ENCODE data around the gene GPR15.
A peak's percentile ranks its signal among the peaks of the same experiment; 100 is the strongest.

GPR15 gene

DNA sequence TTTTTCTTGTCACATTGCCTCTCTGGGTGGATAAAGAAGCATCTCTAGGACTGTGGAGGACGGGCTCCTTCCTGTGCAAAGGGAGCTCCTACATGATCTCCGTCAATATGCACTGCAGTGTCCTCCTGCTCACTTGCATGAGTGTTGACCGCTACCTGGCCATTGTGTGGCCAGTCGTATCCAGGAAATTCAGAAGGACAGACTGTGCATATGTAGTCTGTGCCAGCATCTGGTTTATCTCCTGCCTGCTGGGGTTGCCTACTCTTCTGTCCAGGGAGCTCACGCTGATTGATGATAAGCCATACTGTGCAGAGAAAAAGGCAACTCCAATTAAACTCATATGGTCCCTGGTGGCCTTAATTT, 478 bp downstream of the GPR15 start:
- Histone ChIP-seq H3K27me3 (ENCODE audit: control insufficient read depth, low read length) (no peaks in the 10 kb centered on the region), H3K4me1 (ENCODE audit: control insufficient read depth, low read length) (peaks cover 72% of the 10 kb centered on the region), H3K9me3 (ENCODE audit: control insufficient read depth, insufficient read depth, low read length) (no peaks in the 10 kb centered on the region), H3K4me3 (ENCODE audit: low read length) (peak overlapping the region; percentile 58), H3K27ac (ENCODE audit: low read depth, low read length) (peak overlapping the region; percentile 62), H3F3A (ENCODE audit: control insufficient read depth, insufficient read depth) (peaks cover 23% of the 10 kb centered on the region), H3K79me2 (ENCODE audit: control insufficient read depth, low read length) (no peaks in the 10 kb centered on the region), H3K9me2 (replicated peaks; ENCODE audit: control insufficient read depth, low read length) (no peaks in the 10 kb centered on the region), H4K20me1 (ENCODE audit: control insufficient read depth, insufficient read depth, low read depth, low read length) (no peaks in the 10 kb centered on the region), H3K36me3 (ENCODE audit: control insufficient read depth, low read length) (no peaks in the 10 kb centered on the region), H3K4me2 (ENCODE audit: low read length) (peak overlapping the region; percentile 66)
- no peak for TF ChIP-seq CTCF (IDR thresholded peaks at IDR 0.05; ENCODE audit: low read depth, low read length, poor library complexity, severe bottlenecking)
- no peak for TF ChIP-seq EZH2phosphoT487 (IDR thresholded peaks at IDR 0.05; ENCODE audit: borderline replicate concordance, low read length)

DNA sequence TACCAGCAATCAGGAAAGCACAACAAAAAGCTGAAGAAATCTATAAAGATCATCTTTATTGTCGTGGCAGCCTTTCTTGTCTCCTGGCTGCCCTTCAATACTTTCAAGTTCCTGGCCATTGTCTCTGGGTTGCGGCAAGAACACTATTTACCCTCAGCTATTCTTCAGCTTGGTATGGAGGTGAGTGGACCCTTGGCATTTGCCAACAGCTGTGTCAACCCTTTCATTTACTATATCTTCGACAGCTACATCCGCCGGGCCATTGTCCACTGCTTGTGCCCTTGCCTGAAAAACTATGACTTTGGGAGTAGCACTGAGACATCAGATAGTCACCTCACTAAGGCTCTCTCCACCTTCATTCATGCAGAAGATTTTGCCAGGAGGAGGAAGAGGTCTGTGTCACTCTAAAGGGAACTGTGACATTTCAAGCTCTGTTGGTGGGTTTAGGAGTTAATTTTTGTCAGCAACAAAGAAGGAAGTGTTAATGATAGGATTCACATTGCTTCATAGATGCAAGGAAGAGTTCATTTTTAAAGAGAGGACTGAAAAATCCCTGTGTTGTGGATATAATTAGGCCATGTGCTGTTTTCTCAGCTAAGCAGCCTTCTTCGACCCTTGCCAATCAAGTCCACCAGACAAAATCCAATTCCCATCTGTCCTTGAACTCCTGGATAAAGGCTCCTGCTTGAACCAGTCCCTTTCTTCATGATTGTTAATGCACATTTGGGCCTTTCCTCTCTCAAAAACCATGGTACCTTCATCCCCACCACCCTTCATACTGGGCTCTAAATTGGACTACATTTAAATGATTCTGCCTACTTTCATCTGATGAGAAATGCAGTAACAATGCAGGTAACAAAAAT, 1.2 kb downstream of the GPR15 start:
- Histone ChIP-seq H3K4me2 (ENCODE audit: low read length) (peak overlapping the region; percentile 66), H3K36me3 (ENCODE audit: control insufficient read depth, low read length) (no peaks in the 10 kb centered on the region), H3F3A (ENCODE audit: control insufficient read depth, insufficient read depth) (peaks cover 23% of the 10 kb centered on the region), H3K79me2 (ENCODE audit: control insufficient read depth, low read length) (no peaks in the 10 kb centered on the region), H3K4me3 (ENCODE audit: low read length) (peak overlapping the region; percentile 58), H3K9me3 (ENCODE audit: control insufficient read depth, insufficient read depth, low read length) (no peaks in the 10 kb centered on the region), H4K20me1 (ENCODE audit: control insufficient read depth, insufficient read depth, low read depth, low read length) (no peaks in the 10 kb centered on the region), H3K27ac (ENCODE audit: low read depth, low read length) (peak overlapping the region; percentile 62), H3K27me3 (ENCODE audit: control insufficient read depth, low read length) (no peaks in the 10 kb centered on the region), H3K4me1 (ENCODE audit: control insufficient read depth, low read length) (peaks cover 74% of the 10 kb centered on the region), H3K9me2 (replicated peaks; ENCODE audit: control insufficient read depth, low read length) (no peaks in the 10 kb centered on the region)
- no peak for TF ChIP-seq EZH2phosphoT487 (IDR thresholded peaks at IDR 0.05; ENCODE audit: borderline replicate concordance, low read length)
- TF ChIP-seq CTCF (IDR thresholded peaks at IDR 0.05; ENCODE audit: low read depth, low read length, poor library complexity, severe bottlenecking), result no peak

- Histone ChIP-seq H3F3A (ENCODE audit: control insufficient read depth, insufficient read depth) (peaks cover 14% of the 10 kb centered on the region), H3K27me3 (ENCODE audit: control insufficient read depth, low read length) (no peaks in the 10 kb centered on the region), H4K20me1 (ENCODE audit: control insufficient read depth, insufficient read depth, low read depth, low read length) (no peaks in the 10 kb centered on the region), H3K27ac (ENCODE audit: low read depth, low read length) (peak overlapping the region; percentile 62), H3K4me3 (ENCODE audit: low read length) (peak overlapping the region; percentile 58), H3K9me2 (replicated peaks; ENCODE audit: control insufficient read depth, low read length) (no peaks in the 10 kb centered on the region), H3K36me3 (ENCODE audit: control insufficient read depth, low read length) (no peaks in the 10 kb centered on the region), H3K4me2 (ENCODE audit: low read length) (peak overlapping the region; percentile 66), H3K79me2 (ENCODE audit: control insufficient read depth, low read length) (no peaks in the 10 kb centered on the region), H3K4me1 (ENCODE audit: control insufficient read depth, low read length) (peaks cover 78% of the 10 kb centered on the region), H3K9me3 (ENCODE audit: control insufficient read depth, insufficient read depth, low read length) (no peaks in the 10 kb centered on the region)
- TF ChIP-seq EZH2phosphoT487 (IDR thresholded peaks at IDR 0.05; ENCODE audit: borderline replicate concordance, low read length) (no peak), CTCF (IDR thresholded peaks at IDR 0.05; ENCODE audit: low read depth, low read length, poor library complexity, severe bottlenecking) (no peak)
Measured at GRCh38 chr3:98534168-98534567, 2.4 kb downstream of the GPR15 start.

Data from DOHH2 (cell line).